OCI-M2 (cell line): ENCODE data around the gene AP3S1.

ENCODE experiments used
- DNase-seq: peaks from one replicate; lab custom pipeline; 2025; ENCODE audit not compliant: unreplicated experiment; lab: John Stamatoyannopoulos, UW

The AP3S1 gene

DNA sequence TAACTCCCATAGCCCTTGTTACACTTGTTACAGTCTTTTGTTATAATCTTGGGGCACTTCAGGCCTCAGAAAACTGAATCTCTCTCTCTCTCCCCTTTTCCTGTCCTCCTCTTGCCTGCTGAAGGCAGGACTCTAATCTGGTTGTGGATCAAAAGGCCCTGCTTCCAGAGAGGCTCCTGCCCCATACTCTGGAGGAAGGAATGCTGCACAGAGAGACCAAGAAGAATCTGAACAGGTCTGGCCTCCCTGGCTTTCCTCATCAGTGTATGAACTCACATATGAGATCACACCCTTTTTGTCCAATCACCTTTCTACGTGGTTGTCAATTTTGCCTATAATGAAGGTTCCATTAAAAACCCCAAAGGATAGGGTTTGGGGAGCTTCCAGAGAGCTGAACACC, 94.3 kb downstream of the AP3S1 start:
- DNase-seq: no peak

- no peak for DNase-seq
Measured at GRCh38 chr5:115939059-115939458, 97.3 kb downstream of the AP3S1 start.

- DNase-seq: no peak
Measured at GRCh38 chr5:115940080-115940810, 98.5 kb downstream of the AP3S1 start.

DNA sequence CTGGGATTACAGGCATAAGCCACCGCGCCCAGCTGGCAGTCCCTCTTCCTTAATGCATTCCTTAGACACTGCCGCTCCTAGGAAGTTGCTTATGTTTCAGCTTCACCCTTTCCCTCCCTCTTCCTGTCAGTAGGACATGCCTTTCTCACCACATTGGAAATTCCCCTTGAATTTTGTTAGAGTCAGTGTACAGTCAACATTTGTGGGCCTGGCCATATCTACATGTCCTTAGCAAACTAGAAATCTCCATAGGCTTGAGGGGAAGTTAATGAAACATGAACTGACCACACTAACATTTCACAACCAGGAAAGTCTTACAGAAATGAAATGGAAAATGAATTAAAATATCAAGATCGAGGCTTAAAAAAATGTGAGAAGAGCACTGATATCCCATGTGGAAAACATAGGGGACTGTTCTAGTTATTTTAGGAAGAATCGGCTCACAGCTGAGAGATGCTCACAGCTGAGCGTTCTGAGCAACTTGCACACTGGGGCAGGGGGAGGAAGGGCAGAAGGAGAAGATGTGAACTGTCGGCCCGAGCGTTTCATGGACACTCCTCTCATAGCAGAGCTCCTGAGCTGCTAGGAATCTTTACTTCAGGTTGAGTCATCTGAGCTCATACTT, 99.4 kb downstream of the AP3S1 start:
- no peak for DNase-seq

DNA sequence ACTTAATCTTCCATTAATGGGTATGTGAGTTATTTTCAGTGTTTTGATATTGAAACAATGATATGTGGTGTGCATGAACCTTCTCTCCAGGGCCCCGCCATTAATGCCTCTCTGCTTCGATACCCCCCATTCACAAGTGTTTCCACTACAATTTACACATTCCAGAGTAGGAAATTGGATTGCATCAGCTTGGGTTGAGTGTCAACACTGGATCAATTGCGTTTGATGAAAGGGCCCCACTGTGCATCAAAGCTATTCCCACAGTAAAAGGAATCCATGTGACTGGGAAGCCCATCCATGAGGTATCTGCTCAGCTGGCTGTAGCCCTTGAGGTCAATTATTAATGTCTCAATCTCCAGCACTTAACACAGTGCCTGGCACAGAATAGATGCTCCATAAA, 102.8 kb downstream of the AP3S1 start:
- no peak for DNase-seq

- DNase-seq: no peak
Measured at GRCh38 chr5:115946655-115947054, 104.9 kb downstream of the AP3S1 start.

DNA sequence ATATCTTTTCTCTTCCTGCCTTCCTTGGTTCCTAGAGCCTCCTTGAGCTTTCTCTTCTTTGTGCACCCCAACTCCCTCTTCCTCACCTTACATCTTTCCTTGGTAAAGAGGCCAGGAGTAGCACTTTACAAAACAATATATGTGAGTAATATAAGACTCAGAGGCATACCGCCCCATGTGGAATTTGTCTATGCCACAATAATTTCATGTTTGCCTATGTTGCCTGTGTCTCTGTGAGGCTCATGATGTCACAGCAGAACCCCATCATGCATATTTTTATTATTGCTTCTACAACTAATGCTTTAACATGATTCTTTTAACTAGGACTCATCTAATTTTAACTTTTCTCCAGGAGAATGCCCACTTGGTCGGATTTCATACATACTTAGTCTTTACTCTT, 105.5 kb downstream of the AP3S1 start:
- no peak for DNase-seq

- no peak for DNase-seq
Measured at GRCh38 chr5:115948091-115948534, 106.4 kb downstream of the AP3S1 start.

DNA sequence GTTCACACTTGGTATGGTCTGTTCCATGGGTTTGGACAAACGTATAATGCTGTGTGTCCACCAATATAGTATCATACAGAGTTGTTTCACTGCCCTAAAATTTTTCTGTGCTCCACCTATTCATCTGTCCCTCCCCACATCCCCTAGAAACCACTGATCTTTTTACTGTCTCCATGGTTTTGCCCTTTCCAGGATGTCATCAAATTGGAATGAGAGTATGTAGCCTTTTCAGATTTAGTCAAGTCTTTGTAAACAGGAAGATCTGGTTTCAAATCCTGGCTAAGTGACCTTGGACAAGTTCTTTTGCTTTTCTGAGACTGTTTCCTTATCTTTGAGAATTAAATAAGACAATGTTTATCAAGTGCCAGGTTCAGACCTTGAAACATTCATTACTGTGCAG, 107.4 kb downstream of the AP3S1 start:
- DNase-seq: no peak

DNA sequence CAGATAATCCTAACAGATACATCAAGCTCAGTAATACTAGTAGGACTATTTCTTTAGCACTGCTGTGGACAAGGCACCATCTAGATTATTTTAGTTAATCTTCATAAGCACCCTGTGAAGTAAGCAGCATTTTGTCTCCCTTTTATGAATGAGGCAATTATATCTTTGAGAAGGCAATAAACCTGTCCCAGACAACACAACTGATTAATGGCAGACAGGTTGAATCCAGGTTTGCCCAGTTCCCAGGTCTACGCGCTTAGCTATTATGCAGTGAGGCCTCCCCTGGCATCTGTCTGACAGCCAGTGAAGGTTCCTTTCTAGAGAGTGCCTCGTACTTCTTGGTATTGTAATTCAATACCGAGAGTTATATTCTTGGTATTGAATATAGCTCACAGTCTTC, 110.9 kb downstream of the AP3S1 start:
- no peak for DNase-seq

DNA sequence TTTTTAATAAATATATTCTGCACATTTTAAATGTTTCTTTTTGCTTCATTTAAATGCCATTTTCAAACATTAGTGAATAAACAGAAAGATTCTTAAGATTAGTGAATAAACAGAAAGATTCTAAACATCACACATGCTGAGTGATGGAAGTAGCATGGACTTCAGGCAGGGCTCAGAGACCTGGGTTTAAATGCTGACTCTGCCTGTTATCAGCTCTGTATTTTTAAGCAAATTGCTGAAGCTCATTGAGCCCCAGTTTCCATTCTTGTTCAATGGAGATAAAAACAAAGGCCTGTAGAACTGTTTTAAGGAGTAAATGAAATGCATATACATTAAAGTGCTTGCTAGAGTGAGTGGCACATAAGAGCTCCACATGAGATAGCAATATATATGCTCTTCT, 112.4 kb downstream of the AP3S1 start:
- no peak for DNase-seq

- no peak for DNase-seq
Measured at GRCh38 chr5:115956957-115957356, 115.2 kb downstream of the AP3S1 start.

DNA sequence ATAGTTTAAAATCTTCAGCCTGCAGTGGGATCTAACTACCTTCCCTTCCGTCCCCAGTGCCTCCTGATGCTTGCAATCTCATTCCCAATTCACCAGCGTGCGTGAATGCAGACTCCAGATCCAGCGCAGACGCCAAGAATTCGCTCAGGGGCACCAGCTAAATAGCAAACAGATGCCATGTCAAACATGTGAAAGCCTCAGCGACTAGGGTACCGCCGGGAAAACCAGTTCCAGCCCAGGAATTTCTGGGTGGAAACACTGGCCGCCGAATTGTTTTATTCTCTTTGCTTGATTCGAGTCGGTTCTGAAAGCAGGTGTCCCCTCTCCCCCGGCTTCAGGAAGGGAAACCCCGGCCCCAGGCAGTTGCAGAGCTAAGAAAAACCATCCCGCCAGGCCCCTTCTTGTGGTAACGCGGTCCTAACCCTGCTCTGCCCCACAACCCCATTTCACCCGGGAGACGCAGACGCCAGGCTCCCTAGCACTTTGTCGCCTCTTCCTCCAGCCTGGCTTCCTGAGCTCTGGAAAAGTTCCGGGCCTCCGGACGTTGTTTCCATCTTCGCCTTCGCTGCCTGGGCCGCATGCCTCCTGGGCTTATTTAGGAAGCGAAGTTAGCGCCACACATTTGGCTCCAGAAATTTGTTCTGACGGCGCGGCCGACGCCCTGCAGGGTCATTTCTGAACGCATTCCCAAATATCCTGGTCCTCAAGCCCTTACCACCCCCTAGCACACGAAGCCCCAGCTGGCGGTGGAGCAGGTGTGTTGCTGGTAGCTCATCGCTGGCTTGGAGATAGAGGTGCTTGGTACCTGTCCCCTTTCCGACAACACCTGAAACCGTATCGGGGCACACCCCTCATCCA, 119.9 kb downstream of the AP3S1 start:
- no peak for DNase-seq

DNA sequence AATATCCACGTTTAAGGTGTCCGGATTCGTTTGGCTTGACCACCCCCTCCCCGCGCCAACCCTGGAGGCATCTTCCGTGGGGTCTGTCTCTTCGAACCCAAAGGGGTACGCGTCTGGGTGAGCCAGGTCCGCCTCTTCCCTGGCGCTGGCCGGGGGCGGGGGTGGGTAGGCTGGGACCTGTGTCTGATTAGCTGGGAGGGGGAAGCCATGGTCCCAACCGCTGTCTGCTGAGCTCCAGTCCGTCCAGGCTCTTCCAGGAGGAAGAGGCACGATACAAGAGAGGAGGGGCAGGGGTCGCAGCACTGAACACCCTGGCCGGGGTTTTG, 120.5 kb downstream of the AP3S1 start, which contains the start of gene LVRN:
TSS of gene LVRN (plus strand) at position 237 of the 326 bp plus-strand sequence. CDS start 143 bp downstream, outside the sequence.
- no peak for DNase-seq

- no peak for DNase-seq
Measured at GRCh38 chr5:115962565-115963402, 121.0 kb downstream of the AP3S1 start.

GRCh38 chr5:115963566-115963965, 121.8 kb downstream of the AP3S1 start:
- DNase-seq: no peak
